CD8-positive, alpha-beta memory T cell (primary cell): ENCODE results near the gene ZNF385B. TPM values are rescaled to one million over a fixed set of nuclear protein-coding genes. Genes with fewer than 3 reads are reported as not detected.

Source experiments
- CTCF ChIA-PET: fragments of 350-600 bp; sonication (Branson Sonifier 250); formaldehyde crosslinking; loops from one replicate; lab custom pipeline; 2021; ENCODE audit warnings: antibody characterized with exemption; lab: Charles Lee
- POLR2A ChIA-PET: fragments of 350-600 bp; sonication (Branson Sonifier 250); formaldehyde crosslinking; loops from one replicate; lab custom pipeline; 2021; ENCODE audit warnings: antibody characterized with exemption; lab: Charles Lee
- DNase-seq, 5 donors: peaks; one replicate each; pipeline versions ENCODE4 v3.0.0 to v3.0.0-alpha.2; 2020 to 2022; ENCODE audit warnings: mixed read lengths in 1 of 5
- H3K27ac ChIP-seq: one replicate; pipeline ENCODE4 v1.7.0; 2013; ENCODE audit warnings: low read depth, mild to moderate bottlenecking, low read length, moderate library complexity
- H3K27me3 ChIP-seq: 2 replicates; pipeline ENCODE4 v1.7.0; 2013; ENCODE audit warnings: low read length, mild to moderate bottlenecking; ENCODE audit not compliant: insufficient read depth, poor library complexity, severe bottlenecking
- H3K36me3 ChIP-seq: 2 replicates; pipeline ENCODE4 v1.7.0; 2013; ENCODE audit warnings: mild to moderate bottlenecking, low read length, moderate library complexity; ENCODE audit not compliant: insufficient read depth
- H3K4me1 ChIP-seq: 2 replicates; pipeline ENCODE4 v1.7.0; 2013; ENCODE audit warnings: mild to moderate bottlenecking, low read length, moderate library complexity; ENCODE audit not compliant: insufficient read depth
- H3K4me3 ChIP-seq: 2 replicates; pipeline ENCODE4 v1.7.0; 2013; ENCODE audit warnings: mild to moderate bottlenecking, low read length
- H3K9me3 ChIP-seq: 2 replicates; pipeline ENCODE4 v1.7.0; 2013; ENCODE audit warnings: mild to moderate bottlenecking, low read length
- H3K27ac Mint-ChIP-seq, 8 donors: one replicate each; pipeline ENCODE4 v1.8.0; 2020 to 2021; ENCODE audit warnings: mixed read lengths in 8 of 8, mild to moderate bottlenecking in 6 of 8, inconsistent platforms in 3 of 8, moderate library complexity in 3 of 8
- H3K27me3 Mint-ChIP-seq, 2 donors: one replicate each; pipeline ENCODE4 v1.8.0; 2020 to 2021; ENCODE audit warnings: mixed read lengths in 2 of 2, mild to moderate bottlenecking in 1 of 2, moderate library complexity in 1 of 2
- H3K36me3 Mint-ChIP-seq, 3 donors: one replicate each; pipeline ENCODE4 v1.8.0; 2020 to 2021; ENCODE audit warnings: mixed read lengths in 3 of 3, inconsistent platforms in 1 of 3, mild to moderate bottlenecking in 1 of 3
- H3K4me1 Mint-ChIP-seq, 3 donors: one replicate each; pipeline ENCODE4 v1.8.0; 2020 to 2021; ENCODE audit warnings: mixed read lengths in 3 of 3, inconsistent platforms in 1 of 3, mild to moderate bottlenecking in 1 of 3
- H3K4me3 Mint-ChIP-seq, 7 donors: one replicate each; pipeline ENCODE4 v1.8.0; 2020 to 2021; ENCODE audit warnings: mixed read lengths in 7 of 7, mild to moderate bottlenecking in 6 of 7, moderate library complexity in 4 of 7, inconsistent platforms in 2 of 7
- H3K9me3 Mint-ChIP-seq, 5 donors: one replicate each; pipeline ENCODE4 v1.8.0; 2020 to 2022; ENCODE audit warnings: mixed read lengths in 5 of 5, mild to moderate bottlenecking in 3 of 5, moderate library complexity in 2 of 5, inconsistent platforms in 1 of 5
- polyA plus RNA-seq: library from polyadenylated mRNA; unstranded; fragments of 300-500 nt; fragmentation: Illumina TruSeq; gene quantifications from one replicate; pipeline ENCODE4 v1.2.3, GENCODE V29; 2021
- total RNA-seq, 2 experiments: library from RNA; stranded (reverse); gene quantifications; one replicate each; pipeline ENCODE4 v1.2.3, GENCODE V29; 2021

Gene ZNF385B
- total and polyA plus RNA-seq, 3 experiments from 2014 or later = not detected

DNA sequence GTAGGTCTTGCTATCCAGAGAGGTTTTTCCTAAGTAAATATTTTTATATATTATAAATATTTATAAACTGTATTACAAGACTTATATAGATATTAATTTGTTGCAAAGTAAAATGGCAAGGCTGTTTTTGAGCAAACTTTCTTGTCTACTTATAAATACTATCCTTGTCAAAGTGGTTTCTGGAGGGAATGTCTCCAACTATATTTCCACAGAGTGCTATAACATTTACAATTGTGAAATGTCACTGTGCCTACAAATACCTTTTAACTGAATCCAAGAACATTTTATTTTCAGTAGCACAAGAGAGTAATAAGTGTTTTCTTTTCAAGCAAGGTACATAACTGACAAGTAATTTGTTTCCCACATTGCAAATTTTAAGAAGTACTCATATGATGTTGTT, 256.8 kb downstream of the ZNF385B start:
- H3K4me1 ChIP-seq = no peaks in the 10 kb centered on the region
- Mint-ChIP-seq H3K27me3 (no peaks in the 10 kb centered on the region), H3K27ac (no peak overlapping the region), H3K4me3 (no peak overlapping the region), H3K9me3 (peaks cover 0 to 1% (median 0%) of the 10 kb centered on the region in 5 donors), H3K36me3 (no peaks in the 10 kb centered on the region), H3K4me1 (no peaks in the 10 kb centered on the region)
- no peak overlapping the region for H3K4me3 ChIP-seq
- no peaks in the 10 kb centered on the region for H3K36me3 ChIP-seq
- ChIA-PET POLR2A (no interaction called here), CTCF (interaction anchor here (1.2 kb wide), 1 partner anchor 9 kb away, joined by 3 read pairs; no protein-coding TSS in a partner anchor)
- no peaks in the 10 kb centered on the region for H3K9me3 ChIP-seq
- no peak for DNase-seq
- H3K27ac ChIP-seq = no peak overlapping the region
- no peaks in the 10 kb centered on the region for H3K27me3 ChIP-seq

DNA sequence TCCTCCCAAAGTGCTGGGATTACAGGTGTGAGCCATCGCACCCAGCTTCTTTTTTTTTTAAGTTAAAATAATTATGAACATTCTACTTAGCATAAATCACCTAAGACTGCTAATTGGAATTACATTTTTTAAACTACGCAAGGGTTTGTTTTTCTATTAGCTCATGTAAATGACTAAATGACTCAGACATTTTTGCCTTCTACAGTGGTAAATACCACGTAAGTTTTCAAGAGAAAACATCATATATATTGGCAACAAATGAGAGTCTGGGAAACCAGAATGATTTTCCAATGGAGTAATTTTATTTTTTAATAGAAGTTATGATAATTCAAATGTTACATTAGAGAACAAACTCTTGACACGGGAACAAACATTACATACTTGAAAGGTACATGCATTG, 259.0 kb downstream of the ZNF385B start:
- peaks cover 0 to 2% (median 0%) of the 10 kb centered on the region in 5 donors for H3K9me3 Mint-ChIP-seq
- Histone ChIP-seq H3K9me3 (no peaks in the 10 kb centered on the region), H3K36me3 (no peaks in the 10 kb centered on the region), H3K4me1 (no peaks in the 10 kb centered on the region), H3K27me3 (no peaks in the 10 kb centered on the region), H3K4me3 (no peak overlapping the region), H3K27ac (no peak overlapping the region)
- ChIA-PET POLR2A (no interaction called here), CTCF (no interaction called here)
- no peaks in the 10 kb centered on the region for H3K4me1 Mint-ChIP-seq
- H3K27me3 Mint-ChIP-seq = no peaks in the 10 kb centered on the region
- no peak overlapping the region for H3K4me3 Mint-ChIP-seq
- no peak overlapping the region for H3K27ac Mint-ChIP-seq
- no peaks in the 10 kb centered on the region for H3K36me3 Mint-ChIP-seq
- DNase-seq = no peak

DNA sequence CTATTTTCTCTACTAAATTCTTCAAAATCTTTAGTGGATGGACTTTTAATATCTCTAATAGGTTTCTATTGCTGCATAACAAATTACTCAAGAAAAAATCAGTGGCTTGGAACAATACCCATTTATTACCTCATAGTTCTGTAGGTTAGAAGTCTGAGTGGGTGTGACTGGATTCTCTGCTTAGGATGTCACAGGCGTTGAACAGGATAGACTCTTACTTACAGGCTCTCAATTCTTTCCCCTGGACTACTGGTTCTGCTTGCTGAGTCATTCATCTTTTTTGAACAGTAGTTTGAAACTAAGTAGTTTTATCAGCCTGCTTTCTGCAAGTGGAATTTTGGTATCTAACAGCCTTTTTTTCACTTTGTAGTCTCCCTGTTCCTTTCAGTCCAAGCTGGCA, 265.4 kb downstream of the ZNF385B start:
- Mint-ChIP-seq H3K27me3 (peaks cover 0 to 4% of the 10 kb centered on the region in 2 donors), H3K27ac (no peak overlapping the region), H3K9me3 (peaks cover 0 to 3% (median 0%) of the 10 kb centered on the region in 5 donors), H3K4me3 (no peak overlapping the region), H3K36me3 (no peaks in the 10 kb centered on the region), H3K4me1 (no peaks in the 10 kb centered on the region)
- CTCF ChIA-PET = no interaction called here
- Histone ChIP-seq H3K4me3 (no peak overlapping the region), H3K9me3 (no peaks in the 10 kb centered on the region), H3K4me1 (no peaks in the 10 kb centered on the region), H3K27ac (no peak overlapping the region), H3K36me3 (no peaks in the 10 kb centered on the region), H3K27me3 (no peaks in the 10 kb centered on the region)
- DNase-seq = no peak
- POLR2A ChIA-PET = no interaction called here

DNA sequence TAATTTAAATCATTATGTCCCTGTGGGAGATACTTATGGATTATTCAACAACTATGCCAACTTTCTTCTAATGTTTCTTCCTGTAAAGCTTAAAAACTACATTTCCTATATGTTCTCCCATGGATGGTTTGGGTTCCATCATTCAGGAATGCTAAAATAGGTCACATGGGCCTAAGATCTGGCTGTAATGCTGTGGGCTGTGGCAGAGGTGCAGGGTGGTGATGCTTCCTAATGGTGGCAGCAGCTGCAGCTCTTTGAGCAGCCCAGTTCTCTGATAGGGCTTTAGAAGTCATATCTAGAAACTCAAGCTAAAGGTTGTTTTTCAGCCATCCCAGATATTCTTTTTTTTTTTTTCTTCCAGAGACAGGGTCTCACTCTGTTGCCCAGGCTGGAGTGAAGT, 266.1 kb downstream of the ZNF385B start:
- H3K4me3 Mint-ChIP-seq = no peak overlapping the region
- POLR2A ChIA-PET = no interaction called here
- Histone ChIP-seq H3K36me3 (no peaks in the 10 kb centered on the region), H3K9me3 (no peaks in the 10 kb centered on the region), H3K27me3 (no peaks in the 10 kb centered on the region), H3K27ac (no peak overlapping the region), H3K4me3 (no peak overlapping the region), H3K4me1 (no peaks in the 10 kb centered on the region)
- no peaks in the 10 kb centered on the region for H3K36me3 Mint-ChIP-seq
- CTCF ChIA-PET = no interaction called here
- H3K9me3 Mint-ChIP-seq = peaks cover 0 to 3% (median 0%) of the 10 kb centered on the region in 5 donors
- DNase-seq = no peak
- H3K27me3 Mint-ChIP-seq = peaks cover 0 to 4% of the 10 kb centered on the region in 2 donors
- H3K4me1 Mint-ChIP-seq = no peaks in the 10 kb centered on the region
- H3K27ac Mint-ChIP-seq = no peak overlapping the region

DNA sequence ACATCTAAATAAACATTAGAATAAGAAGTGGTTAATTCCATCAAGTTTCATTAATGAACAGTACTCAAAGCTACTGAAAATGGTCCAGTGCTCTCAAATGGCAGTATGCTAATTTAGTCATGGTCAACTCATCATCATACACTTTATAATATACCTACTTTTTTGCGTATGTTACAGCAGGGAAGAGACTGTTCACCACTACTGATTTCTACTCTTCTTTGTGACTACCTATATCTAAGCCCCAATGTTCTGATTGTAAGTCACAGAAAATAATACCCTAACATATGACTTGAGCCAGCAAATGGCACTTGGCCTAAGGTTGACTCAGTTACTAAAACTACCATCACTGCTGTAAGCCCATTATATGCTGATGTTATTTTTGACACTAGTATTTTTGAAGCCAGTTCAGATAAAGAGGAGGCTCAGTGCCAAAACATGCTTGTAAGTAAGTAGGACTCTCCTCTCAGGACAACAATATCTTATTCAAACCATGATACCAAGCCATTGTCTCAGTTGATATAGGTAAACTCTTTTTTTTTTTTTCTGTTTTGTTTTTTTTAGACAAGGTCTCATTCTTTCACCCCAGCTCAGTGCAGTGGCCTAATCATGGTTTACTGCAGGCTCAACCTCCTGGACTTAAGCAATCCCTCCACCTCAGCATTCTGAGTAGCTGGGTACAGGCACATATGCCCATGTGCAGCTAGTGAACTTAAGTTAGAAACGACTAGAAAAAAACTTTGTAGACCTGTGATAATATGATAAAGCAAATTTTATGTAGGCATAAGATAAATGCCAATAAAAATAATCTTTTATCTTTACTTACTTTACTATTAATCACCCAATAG, 266.9 kb downstream of the ZNF385B start:
- CTCF ChIA-PET = no interaction called here

DNA sequence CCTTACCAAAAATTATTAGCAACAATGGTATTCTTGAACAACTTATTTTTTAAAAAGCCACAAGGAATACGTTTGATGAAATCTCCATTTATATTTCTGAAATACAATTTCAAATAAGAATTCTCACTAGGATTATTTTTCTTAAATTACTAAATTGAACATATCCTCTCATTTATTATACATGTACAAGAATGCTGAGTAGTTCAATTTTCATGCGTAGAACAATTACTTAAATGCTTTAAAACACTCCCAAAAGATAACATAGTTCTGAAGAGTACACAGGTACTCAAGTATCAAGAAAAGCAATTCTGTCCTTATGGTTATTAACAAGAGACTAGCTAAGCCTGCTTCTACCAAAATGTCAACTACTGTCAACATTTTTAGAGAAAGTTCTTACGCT, 268.1 kb downstream of the ZNF385B start:
- Mint-ChIP-seq H3K36me3 (no peaks in the 10 kb centered on the region), H3K27ac (no peak overlapping the region), H3K27me3 (peaks cover 1 to 4% of the 10 kb centered on the region in 2 donors), H3K9me3 (peaks cover 0 to 3% (median 0%) of the 10 kb centered on the region in 5 donors), H3K4me3 (no peak overlapping the region), H3K4me1 (no peaks in the 10 kb centered on the region)
- Histone ChIP-seq H3K27ac (no peak overlapping the region), H3K9me3 (no peaks in the 10 kb centered on the region), H3K4me3 (no peak overlapping the region), H3K36me3 (no peaks in the 10 kb centered on the region), H3K27me3 (no peaks in the 10 kb centered on the region), H3K4me1 (no peaks in the 10 kb centered on the region)
- ChIA-PET POLR2A (no interaction called here), CTCF (no interaction called here)
- DNase-seq = no peak

More for the DNA sequence above, 266.9 kb downstream of the ZNF385B start:
- POLR2A ChIA-PET = no interaction called here
- Mint-ChIP-seq H3K9me3 (peaks cover 0 to 3% (median 0%) of the 10 kb centered on the region in 5 donors), H3K36me3 (no peaks in the 10 kb centered on the region), H3K27me3 (peaks cover 0 to 4% of the 10 kb centered on the region in 2 donors), H3K27ac (no peak overlapping the region), H3K4me1 (no peaks in the 10 kb centered on the region), H3K4me3 (no peak overlapping the region)
- Histone ChIP-seq H3K27me3 (no peaks in the 10 kb centered on the region), H3K4me3 (no peak overlapping the region), H3K4me1 (no peaks in the 10 kb centered on the region), H3K27ac (no peak overlapping the region), H3K36me3 (no peaks in the 10 kb centered on the region), H3K9me3 (no peaks in the 10 kb centered on the region)
- no peak for DNase-seq

DNA sequence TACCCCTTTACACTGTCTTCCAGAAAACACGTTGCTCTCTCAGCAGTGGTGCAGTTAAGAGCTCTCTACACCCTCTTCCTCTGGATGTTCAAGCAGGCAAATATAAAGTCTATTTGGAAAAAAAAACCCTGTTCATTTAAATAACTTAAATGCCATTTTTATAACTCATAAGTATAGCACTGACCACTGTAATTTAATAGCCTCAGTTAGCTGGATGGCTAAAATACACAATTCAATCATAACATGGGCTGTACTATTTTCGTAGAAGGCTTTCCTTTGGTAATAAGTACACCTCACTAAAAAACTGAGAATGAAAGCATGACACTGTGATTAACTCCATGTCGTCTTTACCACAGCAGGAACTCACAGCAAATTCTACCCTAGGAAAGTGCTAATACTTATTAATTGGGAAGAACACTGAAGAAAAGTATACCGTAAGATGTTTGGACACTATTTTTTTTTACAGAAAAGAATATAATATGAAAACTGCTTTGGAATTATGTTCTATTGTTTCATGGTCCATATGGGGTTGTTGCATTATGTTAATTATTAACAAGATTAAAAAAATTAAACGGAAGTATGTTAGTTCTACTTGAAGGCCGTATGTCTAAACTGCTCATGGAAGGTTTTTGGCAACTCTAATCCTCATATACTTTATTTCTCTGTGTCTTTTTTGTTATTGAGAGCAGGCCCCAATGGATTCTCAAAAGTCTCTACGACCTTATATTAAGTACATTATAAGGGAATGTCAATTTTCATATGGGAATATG, 269.1 kb downstream of the ZNF385B start:
- H3K36me3 ChIP-seq = no peaks in the 10 kb centered on the region
- no peak overlapping the region for H3K4me3 ChIP-seq
- no peaks in the 10 kb centered on the region for H3K27me3 ChIP-seq
- H3K36me3 Mint-ChIP-seq = no peaks in the 10 kb centered on the region
- CTCF ChIA-PET = no interaction called here
- no peaks in the 10 kb centered on the region for H3K9me3 ChIP-seq
- H3K27me3 Mint-ChIP-seq = peaks cover 2 to 4% of the 10 kb centered on the region in 2 donors
- H3K9me3 Mint-ChIP-seq = peaks cover 0 to 3% (median 0%) of the 10 kb centered on the region in 5 donors
- DNase-seq = no peak
- no peak overlapping the region for H3K4me3 Mint-ChIP-seq
- H3K4me1 ChIP-seq = no peaks in the 10 kb centered on the region
- H3K27ac Mint-ChIP-seq = no peak overlapping the region
- no peak overlapping the region for H3K27ac ChIP-seq
- no peaks in the 10 kb centered on the region for H3K4me1 Mint-ChIP-seq
- POLR2A ChIA-PET = no interaction called here

DNA sequence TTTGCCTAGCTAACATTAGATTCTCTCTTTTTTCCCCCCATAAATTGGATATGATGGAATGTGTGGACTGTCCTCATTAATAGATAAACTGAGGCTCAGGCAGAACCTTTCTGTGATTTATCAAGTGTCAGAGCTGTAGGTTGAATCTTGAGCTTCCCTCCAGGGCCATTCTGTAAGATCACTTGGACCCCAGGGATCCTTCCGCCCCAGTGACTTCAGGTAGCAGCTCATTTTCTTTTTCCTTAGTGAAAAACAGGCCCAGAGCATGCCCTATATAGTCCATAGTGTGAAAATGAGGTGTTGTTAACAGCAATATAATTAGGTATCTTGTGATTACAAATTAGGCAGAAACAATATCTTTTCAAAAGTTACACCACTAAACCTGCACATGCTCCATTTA, 269.7 kb downstream of the ZNF385B start:
- no peak overlapping the region for H3K4me3 ChIP-seq
- Mint-ChIP-seq H3K4me3 (no peak overlapping the region), H3K27me3 (peaks cover 2 to 4% of the 10 kb centered on the region in 2 donors), H3K4me1 (no peaks in the 10 kb centered on the region), H3K36me3 (no peaks in the 10 kb centered on the region), H3K27ac (no peak overlapping the region), H3K9me3 (no peaks in the 10 kb centered on the region)
- H3K4me1 ChIP-seq = no peaks in the 10 kb centered on the region
- no peaks in the 10 kb centered on the region for H3K9me3 ChIP-seq
- H3K27ac ChIP-seq = no peak overlapping the region
- H3K36me3 ChIP-seq = no peaks in the 10 kb centered on the region
- CTCF ChIA-PET = no interaction called here
- no peak for DNase-seq
- no peaks in the 10 kb centered on the region for H3K27me3 ChIP-seq
- POLR2A ChIA-PET = no interaction called here
